ENCODE results near the gene CGB7.

The CGB7 gene

GRCh38 chr19:49017666-49018351, 39.7 kb downstream of the CGB7 start:
- DNase-seq (ENCODE audit: extremely low spot score), result peak; percentile 69
- ChIA-PET POLR2A (interaction anchor here (0.6 kb wide), 1 partner anchor 908 kb away, joined by 3 read pairs; no protein-coding TSS in a partner anchor), CTCF (interaction anchor here (0.7 to 1.3 kb wide), 2 partner anchors 10 to 24 kb away, joined by 3 to 5 read pairs; partner anchors contain the start of genes GYS1 and RUVBL2)
- TF ChIP-seq L3MBTL2 (conservative IDR thresholded peaks at IDR 0.05), result 0 out of 2 replicates have a peak, but pooled peaks have one; percentile 8
- TF ChIP-seq BHLHE40 (IDR thresholded peaks at IDR 0.05; ENCODE audit: borderline replicate concordance), result no peak
- peak; percentile 33; the same call in 1 of the 2 replicates for TF ChIP-seq LEF1 (IDR thresholded peaks at IDR 0.05; ENCODE audit: borderline replicate concordance)

- DNase-seq (ENCODE audit: extremely low spot score), result no peak
- CTCF ChIA-PET, result interaction anchor here (0.7 to 1.3 kb wide), 2 partner anchors 9 to 24 kb away, joined by 3 to 5 read pairs; partner anchors contain the start of genes GYS1 and RUVBL2
- TF ChIP-seq BHLHE40 (IDR thresholded peaks at IDR 0.05; ENCODE audit: borderline replicate concordance) (no peak), FOXA1 (IDR thresholded peaks at IDR 0.05) (no peak), LEF1 (IDR thresholded peaks at IDR 0.05; ENCODE audit: borderline replicate concordance) (no peak), HDGF (IDR thresholded peaks at IDR 0.05; ENCODE audit: borderline replicate concordance) (no peak), SP1 (IDR thresholded peaks at IDR 0.05) (no peak), FOXM1 (IDR thresholded peaks at IDR 0.05; ENCODE audit: borderline replicate concordance) (no peak), TARDBP (IDR thresholded peaks at IDR 0.05) (no peak), ARNT (IDR thresholded peaks at IDR 0.05) (no peak), FOXK2 (IDR thresholded peaks at IDR 0.05) (no peak), ELF4 (IDR thresholded peaks at IDR 0.05) (no peak), CTBP1 (IDR thresholded peaks at IDR 0.05; ENCODE audit: borderline replicate concordance) (no peak), ZNF384 (IDR thresholded peaks at IDR 0.05) (no peak), L3MBTL2 (conservative IDR thresholded peaks at IDR 0.05) (no peak), NFRKB (IDR thresholded peaks at IDR 0.05) (no peak), SUZ12 (IDR thresholded peaks at IDR 0.05) (no peak)
- TF ChIP-seq, protein P1, sequence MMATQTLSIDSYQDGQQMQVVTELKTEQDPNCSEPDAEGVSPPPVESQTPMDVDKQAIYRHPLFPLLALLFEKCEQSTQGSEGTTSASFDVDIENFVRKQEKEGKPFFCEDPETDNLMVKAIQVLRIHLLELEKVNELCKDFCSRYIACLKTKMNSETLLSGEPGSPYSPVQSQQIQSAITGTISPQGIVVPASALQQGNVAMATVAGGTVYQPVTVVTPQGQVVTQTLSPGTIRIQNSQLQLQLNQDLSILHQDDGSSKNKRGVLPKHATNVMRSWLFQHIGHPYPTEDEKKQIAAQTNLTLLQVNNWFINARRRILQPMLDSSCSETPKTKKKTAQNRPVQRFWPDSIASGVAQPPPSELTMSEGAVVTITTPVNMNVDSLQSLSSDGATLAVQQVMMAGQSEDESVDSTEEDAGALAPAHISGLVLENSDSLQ (IDR thresholded peaks at IDR 0.05), result no peak
- POLR2A ChIA-PET, result interaction anchor here (0.6 kb wide), 1 partner anchor 907 kb away, joined by 3 read pairs; no protein-coding TSS in a partner anchor
Measured at GRCh38 chr19:49017041-49017665, 40.4 kb downstream of the CGB7 start, which contains the start of gene LHB. LHB (minus strand) TSS chr19:49017091; CDS start chr19:49017081, 10 bp downstream.

DNA sequence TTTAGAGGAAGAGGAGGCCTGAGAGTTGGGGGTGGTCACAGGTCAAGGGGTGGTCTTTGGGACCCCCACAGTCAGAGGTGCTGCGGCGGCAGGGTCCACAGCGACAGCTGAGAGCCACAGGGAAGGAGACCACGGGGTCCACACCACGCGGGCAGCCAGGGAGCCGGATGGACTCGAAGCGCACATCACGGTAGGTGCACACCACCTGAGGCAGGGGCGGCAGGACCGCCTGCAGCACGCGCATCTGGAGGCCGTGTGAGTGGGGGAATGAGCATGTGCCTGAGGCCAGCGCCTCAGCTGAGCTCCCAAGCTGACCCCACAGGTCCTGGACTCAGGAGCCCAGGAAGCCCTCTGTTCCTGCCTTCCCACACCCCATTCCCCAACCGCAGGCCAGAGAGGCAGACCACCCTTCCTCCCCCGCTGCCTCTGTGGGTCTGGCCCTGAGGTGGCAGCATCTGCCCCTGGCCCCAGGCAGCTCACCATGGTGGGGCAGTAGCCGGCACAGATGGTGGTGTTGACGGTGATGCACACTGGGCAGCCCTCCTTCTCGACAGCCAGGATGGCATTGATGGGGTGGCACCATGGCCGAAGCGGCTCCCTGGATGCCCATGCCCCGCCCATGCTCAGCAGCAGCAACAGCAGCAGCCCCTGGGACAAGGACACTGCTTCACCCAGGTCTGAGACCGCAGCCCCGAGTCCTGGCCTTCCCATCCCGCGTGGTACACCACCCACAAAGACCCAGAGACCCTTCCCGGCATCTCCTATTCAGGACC, 41.3 kb downstream of the CGB7 start:
- no peak for DNase-seq (ENCODE audit: extremely low spot score)
- POLR2A ChIA-PET, result no interaction called here
- TF ChIP-seq NFRKB (IDR thresholded peaks at IDR 0.05) (no peak), ARNT (IDR thresholded peaks at IDR 0.05) (no peak), FOXM1 (IDR thresholded peaks at IDR 0.05; ENCODE audit: borderline replicate concordance) (no peak), LEF1 (IDR thresholded peaks at IDR 0.05; ENCODE audit: borderline replicate concordance) (no peak), L3MBTL2 (conservative IDR thresholded peaks at IDR 0.05) (no peak), FOXK2 (IDR thresholded peaks at IDR 0.05) (no peak), ZNF384 (IDR thresholded peaks at IDR 0.05) (no peak), CTBP1 (IDR thresholded peaks at IDR 0.05; ENCODE audit: borderline replicate concordance) (no peak), TARDBP (IDR thresholded peaks at IDR 0.05) (no peak), ELF4 (IDR thresholded peaks at IDR 0.05) (no peak), BHLHE40 (IDR thresholded peaks at IDR 0.05; ENCODE audit: borderline replicate concordance) (no peak), SUZ12 (IDR thresholded peaks at IDR 0.05) (no peak), FOXA1 (IDR thresholded peaks at IDR 0.05) (no peak), SP1 (IDR thresholded peaks at IDR 0.05) (no peak), HDGF (IDR thresholded peaks at IDR 0.05; ENCODE audit: borderline replicate concordance) (no peak)
- TF ChIP-seq, protein P1 (IDR thresholded peaks at IDR 0.05), result no peak
- CTCF ChIA-PET, result interaction anchor here (0.6 kb wide), 1 partner anchor 57 kb away, joined by 3 read pairs; the partner anchor contains the start of gene KCNA7

GRCh38 chr19:49014870-49015255, 42.7 kb downstream of the CGB7 start:
- POLR2A ChIA-PET, result no interaction called here
- CTCF ChIA-PET, result no interaction called here
- TF ChIP-seq ELF4 (IDR thresholded peaks at IDR 0.05), result no peak
- TF ChIP-seq, protein P1 (IDR thresholded peaks at IDR 0.05), result no peak
- no peak for TF ChIP-seq NFRKB (IDR thresholded peaks at IDR 0.05)
- no peak for TF ChIP-seq FOXA1 (IDR thresholded peaks at IDR 0.05)
- no peak for TF ChIP-seq L3MBTL2 (conservative IDR thresholded peaks at IDR 0.05)
- no peak for TF ChIP-seq SUZ12 (IDR thresholded peaks at IDR 0.05)
- no peak for TF ChIP-seq BHLHE40 (IDR thresholded peaks at IDR 0.05; ENCODE audit: borderline replicate concordance)
- TF ChIP-seq LEF1 (IDR thresholded peaks at IDR 0.05; ENCODE audit: borderline replicate concordance), result no peak
- TF ChIP-seq FOXM1 (IDR thresholded peaks at IDR 0.05; ENCODE audit: borderline replicate concordance), result no peak
- no peak for TF ChIP-seq ARNT (IDR thresholded peaks at IDR 0.05)
- no peak for TF ChIP-seq TARDBP (IDR thresholded peaks at IDR 0.05)
- TF ChIP-seq HDGF (IDR thresholded peaks at IDR 0.05; ENCODE audit: borderline replicate concordance), result no peak
- TF ChIP-seq CTBP1 (IDR thresholded peaks at IDR 0.05; ENCODE audit: borderline replicate concordance), result no peak
- TF ChIP-seq ZNF384 (IDR thresholded peaks at IDR 0.05), result no peak
- no peak for TF ChIP-seq FOXK2 (IDR thresholded peaks at IDR 0.05)
- DNase-seq (ENCODE audit: extremely low spot score), result no peak

All from HEK293T (cell line).